Measurements from ENCODE around the gene EXOC6B.

- TF ChIP-seq EZH2phosphoT487 (IDR thresholded peaks at IDR 0.05; ENCODE audit: insufficient read depth, low read depth) (no peak), EZH2 (IDR thresholded peaks at IDR 0.05; ENCODE audit: insufficient read depth, poor library complexity, severe bottlenecking) (no peak)
Measured at GRCh38 chr2:72126186-72127100, 699.4 kb downstream of the EXOC6B start.
